Progenitor cell of endocrine pancreas (in vitro differentiated cells): Measurements from ENCODE around the gene CNPY1. TPM values are rescaled to one million over a fixed set of nuclear protein-coding genes. Genes with fewer than 3 reads are reported as not detected.

ENCODE experiments used
- DNase-seq: peaks from one replicate; pipeline ENCODE4 v3.0.0; 2021; ENCODE audit warnings: low spot score; ENCODE audit not compliant: unreplicated experiment
- H3K27ac Mint-ChIP-seq: 2 replicates; pipeline ENCODE4 v1.8.0; 2021; ENCODE audit warnings: mild to moderate bottlenecking, moderate library complexity, mixed read lengths
- H3K27me3 Mint-ChIP-seq: 2 replicates; pipeline ENCODE4 v1.8.0; 2021; ENCODE audit warnings: mixed read lengths
- H3K36me3 Mint-ChIP-seq: 2 replicates; pipeline ENCODE4 v1.8.0; 2022; ENCODE audit warnings: mixed read lengths; ENCODE audit not compliant: insufficient read depth
- H3K4me1 Mint-ChIP-seq: 2 replicates; pipeline ENCODE4 v1.8.0; 2021; ENCODE audit warnings: low read depth, mixed read lengths
- H3K4me3 Mint-ChIP-seq: 2 replicates; pipeline ENCODE4 v1.8.0; 2021; ENCODE audit warnings: low read depth, mild to moderate bottlenecking, moderate library complexity, mixed read lengths
- H3K9me3 Mint-ChIP-seq: 2 replicates; pipeline ENCODE4 v1.8.0; 2021; ENCODE audit warnings: low read depth, mixed read lengths
- CTCF ChIP-seq: fragments of 200-600 bp; sonication (generic); IDR thresholded peaks from one replicate; pipeline ENCODE4 v1.5.0; 2021; ENCODE audit warnings: antibody characterized with exemption, mild to moderate bottlenecking; ENCODE audit not compliant: unreplicated experiment
- total RNA-seq: library from RNA; stranded (reverse); gene quantifications from 2 replicates; pipeline ENCODE4 v1.2.1, GENCODE V29; 2021

CNPY1 gene
- total RNA-seq, 1 donor from 2014 or later, result not detected

GRCh38 chr7:155484483-155485399 lies 61.6 kb downstream of the CNPY1 start:
- DNase-seq, result no peak
- no peak for TF ChIP-seq CTCF
- no peaks in the 10 kb centered on the region for H3K9me3 Mint-ChIP-seq
- no peaks in the 10 kb centered on the region for H3K36me3 Mint-ChIP-seq
- no peak overlapping the region for H3K4me3 Mint-ChIP-seq
- no peak overlapping the region for H3K27ac Mint-ChIP-seq
- peaks cover 4% of the 10 kb centered on the region for H3K4me1 Mint-ChIP-seq
- H3K27me3 Mint-ChIP-seq, result peaks cover 79% of the 10 kb centered on the region

GRCh38 chr7:155483868-155484325 lies 62.5 kb downstream of the CNPY1 start:
- Mint-ChIP-seq H3K4me3 (no peak overlapping the region), H3K36me3 (no peaks in the 10 kb centered on the region), H3K27ac (no peak overlapping the region), H3K4me1 (peaks cover 4% of the 10 kb centered on the region), H3K27me3 (peaks cover 76% of the 10 kb centered on the region), H3K9me3 (no peaks in the 10 kb centered on the region)
- no peak for TF ChIP-seq CTCF
- no peak for DNase-seq

GRCh38 chr7:155483245-155483644 lies 63.1 kb downstream of the CNPY1 start:
- no peak for TF ChIP-seq CTCF
- DNase-seq, result no peak
- H3K27ac Mint-ChIP-seq, result no peak overlapping the region
- peaks cover 4% of the 10 kb centered on the region for H3K4me1 Mint-ChIP-seq
- no peak overlapping the region for H3K4me3 Mint-ChIP-seq
- H3K36me3 Mint-ChIP-seq, result no peaks in the 10 kb centered on the region
- peaks cover 77% of the 10 kb centered on the region for H3K27me3 Mint-ChIP-seq
- no peaks in the 10 kb centered on the region for H3K9me3 Mint-ChIP-seq

GRCh38 chr7:155482511-155483183 lies 63.7 kb downstream of the CNPY1 start:
- no peak for DNase-seq
- Mint-ChIP-seq H3K27ac (no peak overlapping the region), H3K27me3 (peaks cover 77% of the 10 kb centered on the region), H3K4me3 (no peak overlapping the region), H3K9me3 (no peaks in the 10 kb centered on the region), H3K36me3 (no peaks in the 10 kb centered on the region), H3K4me1 (peaks cover 4% of the 10 kb centered on the region)
- no peak for TF ChIP-seq CTCF

GRCh38 chr7:155481764-155482163 lies 64.6 kb downstream of the CNPY1 start:
- Mint-ChIP-seq H3K9me3 (no peaks in the 10 kb centered on the region), H3K27me3 (peaks cover 75% of the 10 kb centered on the region), H3K36me3 (no peaks in the 10 kb centered on the region), H3K4me3 (no peak overlapping the region), H3K27ac (no peak overlapping the region), H3K4me1 (peaks cover 4% of the 10 kb centered on the region)
- no peak for TF ChIP-seq CTCF
- DNase-seq, result no peak
